Middle frontal gyrus (tissue), 1 donor: ENCODE results near the gene POTED.
"Not testable (repeated sequence)": the region's sequence is repeated elsewhere in the genome, so short reads cannot be mapped to it uniquely, and the experiment has no call there.

Source experiments
- DNase-seq: peaks from one replicate; pipeline ENCODE4 v3.0.0-alpha.2; 2015; ENCODE audit warnings: low spot score; ENCODE audit errors: extremely low spot score

POTED gene

DNA sequence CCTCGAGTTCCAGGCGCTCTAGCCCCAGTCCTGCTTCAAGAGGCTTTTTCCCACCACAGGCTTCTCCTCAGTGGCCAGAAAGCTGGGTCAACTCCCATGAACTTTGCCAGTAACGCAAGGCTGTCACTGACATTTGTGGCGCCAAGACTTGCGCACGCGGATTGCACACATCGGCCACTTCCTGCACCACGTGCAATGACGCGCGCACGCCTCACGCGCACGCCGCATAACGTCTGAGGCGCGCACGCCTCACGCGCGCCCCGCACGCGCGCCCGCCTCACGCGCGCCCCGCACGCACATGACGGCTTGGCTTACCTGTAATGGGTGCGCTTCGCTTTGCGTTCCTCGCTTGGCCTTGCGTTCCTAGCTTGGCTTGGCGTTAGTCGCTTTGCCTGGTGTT, at the start of gene POTED:
POTED (plus strand) TSS at position 301 of the 400 bp plus-strand sequence. CDS start 452 bp downstream, outside the sequence.
- not testable (repeated sequence) for DNase-seq

DNA sequence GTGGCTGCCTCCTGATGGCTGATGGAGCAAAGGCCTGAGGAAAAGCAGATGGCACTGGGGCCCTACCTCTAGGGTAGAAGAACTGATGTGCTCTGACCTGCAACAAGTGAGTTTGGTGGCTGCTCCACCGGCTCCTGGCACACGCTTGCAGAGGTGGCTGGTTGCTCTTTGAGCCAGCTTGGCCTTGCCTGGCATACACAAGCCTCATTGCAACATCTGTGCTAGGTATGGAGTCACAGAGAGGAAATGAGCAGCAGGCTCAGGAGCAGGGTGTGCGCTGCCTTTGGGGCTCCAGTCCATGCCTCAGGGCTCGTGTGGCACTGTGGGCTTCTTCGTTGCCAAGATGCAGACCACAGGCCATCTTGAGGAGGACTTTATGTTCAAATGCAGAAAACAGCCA, 40.5 kb downstream of the POTED start:
- not testable (repeated sequence) for DNase-seq

DNA sequence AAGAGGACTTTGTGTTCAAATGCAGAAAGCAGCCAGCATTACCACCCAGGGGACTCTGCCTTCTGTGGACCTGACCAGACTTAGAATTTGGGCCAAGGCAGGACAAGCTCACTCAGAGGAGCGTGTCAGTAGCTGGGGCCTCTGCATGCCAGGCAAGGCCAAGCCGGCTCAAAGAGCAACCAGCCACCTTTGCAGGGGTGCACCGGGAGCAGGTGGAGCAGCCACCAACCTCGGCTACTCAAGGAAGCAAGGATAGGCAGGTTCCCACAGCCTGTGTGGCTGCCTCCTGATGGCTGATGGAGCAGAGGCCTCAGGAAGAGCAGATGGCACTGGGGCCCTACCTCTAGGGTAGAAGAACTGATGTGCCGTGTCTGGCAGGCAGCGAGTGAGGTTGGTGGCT, 42.2 kb downstream of the POTED start:
- DNase-seq, result not testable (repeated sequence)
